Astrocyte of the hippocampus (primary cell): Measurements from ENCODE around the gene PCSK1N.
A peak's percentile ranks its signal among the peaks of the same experiment; 100 is the strongest.
"Not testable (repeated sequence)": the region's sequence is repeated elsewhere in the genome, so short reads cannot be mapped to it uniquely, and the experiment has no call there.

ENCODE experiments used
- DNase-seq: peaks from one replicate; pipeline ENCODE4 v3.0.0; 2011; ENCODE audit warnings: low read depth, low spot score

PCSK1N gene

DNA sequence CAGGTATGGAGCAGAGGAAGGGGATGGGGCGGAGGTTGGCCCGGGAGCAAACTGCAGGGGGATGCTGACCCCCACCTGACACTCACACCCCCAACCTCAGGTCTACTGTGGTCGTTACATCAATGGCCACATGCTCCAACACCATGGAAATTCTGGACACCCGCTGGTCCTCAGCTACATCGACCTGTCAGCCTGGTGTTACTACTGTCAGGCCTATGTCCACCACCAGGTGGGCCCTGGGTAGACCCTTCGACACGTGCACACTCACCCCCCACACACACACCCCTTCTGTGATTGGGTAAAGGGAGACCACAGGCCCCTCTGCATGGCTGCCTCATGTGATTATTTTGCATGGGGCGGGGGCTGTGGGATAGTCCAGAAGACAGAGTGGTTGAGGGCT is 11.3 kb downstream of the PCSK1N start:
- no peak for DNase-seq

DNA sequence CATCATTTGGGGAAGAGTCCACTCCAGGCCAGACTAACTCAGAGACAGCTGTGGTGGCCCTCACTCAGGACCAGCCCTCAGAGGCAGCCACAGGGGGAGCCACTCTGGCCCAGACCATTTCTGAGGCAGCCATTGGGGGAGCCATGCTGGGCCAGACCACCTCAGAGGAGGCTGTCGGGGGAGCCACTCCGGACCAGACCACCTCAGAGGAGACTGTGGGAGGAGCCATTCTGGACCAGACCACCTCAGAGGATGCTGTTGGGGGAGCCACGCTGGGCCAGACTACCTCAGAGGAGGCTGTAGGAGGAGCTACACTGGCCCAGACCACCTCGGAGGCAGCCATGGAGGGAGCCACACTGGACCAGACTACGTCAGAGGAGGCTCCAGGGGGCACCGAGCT is 12.4 kb downstream of the PCSK1N start:
- no peak for DNase-seq

DNA sequence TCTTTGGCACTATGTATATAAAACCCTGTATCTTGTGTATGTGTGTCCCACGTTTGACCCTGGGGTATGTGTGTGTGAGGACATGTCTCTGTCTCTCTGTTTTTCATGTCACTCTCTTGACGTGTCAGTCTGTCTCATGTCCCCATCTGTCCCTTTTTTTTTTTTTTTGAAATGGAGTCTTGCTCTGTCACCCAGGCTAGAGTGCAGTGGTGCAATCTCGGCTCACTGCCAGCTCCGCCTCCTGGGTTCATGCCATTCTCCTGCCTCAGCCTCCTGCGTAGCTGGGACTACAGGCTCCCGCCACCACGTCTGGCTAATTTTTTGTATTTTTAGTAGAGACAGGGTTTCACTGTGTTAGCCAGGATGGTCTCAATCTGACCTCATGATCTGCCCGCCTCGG is 16.0 kb downstream of the PCSK1N start:
- DNase-seq = not testable (repeated sequence)

DNA sequence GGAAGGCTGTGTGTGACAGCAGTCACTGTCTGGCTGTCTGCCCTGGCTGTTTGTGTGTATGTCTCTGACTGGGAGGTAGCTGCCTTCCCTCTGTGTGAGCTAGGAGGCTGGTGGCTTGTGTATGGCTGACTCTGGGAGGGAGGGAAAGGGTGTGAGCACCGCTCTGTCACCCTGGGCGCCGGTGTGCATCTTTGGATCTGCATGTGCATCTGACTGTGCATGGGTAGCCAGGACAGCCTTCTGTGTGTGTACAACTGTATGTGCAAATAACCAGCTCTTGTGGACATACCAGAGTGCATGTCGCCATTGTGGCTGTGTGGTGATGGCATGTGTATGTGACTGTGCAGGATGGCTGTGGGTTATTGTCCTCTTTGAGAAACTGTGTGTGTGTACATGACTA is 16.5 kb downstream of the PCSK1N start:
- DNase-seq = no peak

DNA sequence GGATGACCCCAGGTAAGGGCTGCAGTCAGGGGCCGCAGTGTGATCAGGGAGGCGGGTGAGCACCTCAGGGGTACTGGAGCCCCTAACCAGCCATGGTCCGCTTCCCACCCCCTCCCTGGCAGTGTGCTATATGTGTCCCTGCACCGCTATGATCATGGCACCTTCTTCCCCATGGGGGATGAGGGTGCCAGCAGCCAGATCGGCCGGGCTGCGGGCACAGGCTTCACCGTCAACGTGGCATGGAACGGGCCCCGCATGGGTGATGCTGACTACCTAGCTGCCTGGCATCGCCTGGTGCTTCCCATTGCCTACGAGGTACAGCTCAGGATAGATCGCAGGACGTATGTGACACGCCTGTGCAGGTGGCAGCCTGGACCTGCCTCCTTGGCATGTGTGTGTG is 17.3 kb downstream of the PCSK1N start:
- no peak for DNase-seq

DNA sequence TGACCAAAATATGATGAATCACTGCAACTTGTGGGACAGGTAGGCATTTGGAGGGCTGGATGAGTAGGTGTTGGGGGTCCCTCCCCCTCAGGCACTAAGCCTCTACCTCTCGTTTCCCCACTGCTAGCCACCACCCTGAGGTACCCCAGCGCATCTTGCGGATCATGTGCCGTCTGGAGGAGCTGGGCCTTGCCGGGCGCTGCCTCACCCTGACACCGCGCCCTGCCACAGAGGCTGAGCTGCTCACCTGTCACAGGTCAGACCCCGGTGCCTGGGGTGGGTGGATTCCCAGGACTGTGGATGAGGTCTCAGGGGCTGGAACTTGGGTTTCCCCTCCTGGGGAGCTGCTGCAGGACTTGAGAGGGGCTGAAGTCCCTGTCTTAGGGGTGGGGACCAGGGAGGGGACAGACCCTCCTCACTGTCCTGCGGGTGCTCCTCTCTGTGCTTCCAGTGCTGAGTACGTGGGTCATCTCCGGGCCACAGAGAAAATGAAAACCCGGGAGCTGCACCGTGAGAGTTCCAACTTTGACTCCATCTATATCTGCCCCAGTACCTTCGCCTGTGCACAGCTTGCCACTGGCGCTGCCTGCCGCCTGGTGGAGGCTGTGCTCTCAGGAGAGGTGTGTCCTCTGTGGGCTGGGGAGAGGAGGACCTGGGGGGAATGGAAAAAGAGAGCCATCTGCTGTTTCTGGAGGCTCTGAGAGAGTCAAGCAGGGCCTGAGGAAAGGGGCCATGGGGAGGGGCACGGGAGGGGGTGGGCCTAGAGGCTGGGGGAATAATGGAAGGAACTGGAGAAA is 19.2 kb downstream of the PCSK1N start:
- no peak for DNase-seq

DNA sequence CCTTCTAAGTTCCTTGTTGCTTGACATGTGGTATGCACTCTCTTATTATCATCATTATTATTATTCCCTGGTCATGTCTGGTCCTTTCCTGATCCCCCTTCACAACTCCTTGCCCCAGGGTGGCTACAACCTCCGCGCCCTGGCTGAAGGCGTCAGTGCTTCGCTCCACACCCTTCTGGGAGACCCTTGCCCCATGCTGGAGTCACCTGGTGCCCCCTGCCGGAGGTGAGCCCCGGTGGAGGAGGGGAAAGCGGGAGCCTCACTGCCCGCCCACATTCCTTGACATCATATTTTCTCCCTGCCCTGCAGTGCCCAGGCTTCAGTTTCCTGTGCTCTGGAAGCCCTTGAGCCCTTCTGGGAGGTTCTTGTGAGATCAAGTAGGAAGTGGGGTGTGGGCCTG is 20.1 kb downstream of the PCSK1N start:
- DNase-seq = no peak

DNA sequence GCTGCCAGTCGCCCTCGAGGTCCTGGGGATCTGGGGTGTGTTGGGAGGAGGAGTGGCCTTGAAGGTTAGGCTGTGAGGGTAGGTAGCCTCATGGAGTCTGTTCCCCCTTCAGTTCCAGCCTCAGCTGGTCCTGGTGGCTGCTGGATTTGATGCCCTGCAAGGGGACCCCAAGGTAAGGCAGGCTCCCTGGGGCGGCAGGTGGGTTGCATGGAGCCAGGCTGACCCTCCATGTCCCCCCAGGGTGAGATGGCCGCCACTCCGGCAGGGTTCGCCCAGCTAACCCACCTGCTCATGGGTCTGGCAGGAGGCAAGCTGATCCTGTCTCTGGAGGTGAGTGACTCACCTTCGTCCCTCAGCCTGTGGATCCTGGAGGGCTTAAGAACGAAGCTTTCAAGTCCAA is 20.7 kb downstream of the PCSK1N start:
- no peak for DNase-seq

GRCh38 chrX:48813644-48814043 is 21.8 kb downstream of the PCSK1N start:
- no peak for DNase-seq

- DNase-seq = no peak
Measured at GRCh38 chrX:48806081-48806480, 29.3 kb downstream of the PCSK1N start.

DNA sequence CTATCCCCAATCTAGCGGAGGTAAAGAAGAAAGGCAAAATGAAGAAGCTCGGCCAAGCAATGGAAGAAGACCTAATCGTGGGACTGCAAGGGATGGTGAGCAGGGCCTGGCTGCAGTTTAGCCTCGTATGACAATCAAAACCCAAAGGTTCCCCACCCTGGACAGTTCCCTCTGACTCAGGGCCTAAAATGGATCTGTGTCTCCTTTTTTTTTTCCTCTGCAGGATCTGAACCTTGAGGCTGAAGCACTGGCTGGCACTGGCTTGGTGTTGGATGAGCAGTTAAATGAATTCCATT is 32.6 kb downstream of the PCSK1N start:
- no peak for DNase-seq

- DNase-seq = peak; percentile 89
Measured at GRCh38 chrX:48802089-48802904, 33.1 kb downstream of the PCSK1N start.

DNA sequence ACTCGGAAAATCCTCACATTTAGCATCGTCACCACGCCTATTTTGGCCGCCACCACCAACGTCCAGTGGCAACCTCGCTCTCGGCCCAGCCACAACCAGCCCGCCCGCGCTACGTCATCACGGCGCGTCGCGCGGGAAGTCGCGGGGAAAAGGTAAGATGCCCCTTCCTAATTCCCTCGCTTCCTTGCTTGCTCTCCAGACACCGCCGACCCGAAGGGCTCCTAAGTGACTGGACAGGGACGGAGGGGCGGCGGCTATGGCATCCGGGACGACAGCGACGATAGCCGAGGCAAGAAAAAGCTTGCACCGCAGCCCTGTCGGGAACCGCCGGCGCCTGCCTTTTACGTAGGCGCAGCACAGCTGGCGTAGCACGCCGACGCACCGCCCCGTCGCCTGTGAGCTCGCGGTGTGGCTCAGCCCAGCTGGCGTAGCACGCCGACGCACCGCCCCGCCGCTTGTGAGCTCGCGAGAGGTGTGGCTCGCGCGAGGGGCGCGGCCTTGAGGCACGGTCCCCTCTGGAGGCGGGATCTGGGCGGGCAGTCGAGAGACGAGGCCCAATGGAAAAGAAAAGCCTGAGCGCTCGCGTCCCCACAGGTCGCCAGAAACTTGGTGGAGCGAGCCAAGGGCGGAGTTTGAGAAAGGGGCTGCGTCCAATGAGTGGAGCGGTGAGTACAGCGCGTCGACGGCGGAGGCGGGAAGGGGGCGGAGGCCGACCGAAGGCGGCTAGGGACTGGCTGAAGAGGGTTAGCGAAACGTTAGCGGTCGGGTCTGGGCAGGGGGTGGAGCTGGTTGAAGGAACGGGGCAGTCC is 33.9 kb downstream of the PCSK1N start, which contains the start of gene HDAC6:
HDAC6 (plus strand) TSS at position 788 of the 809 bp plus-strand sequence. CDS start 626 bp downstream, outside the sequence.
- peak; percentile 99 for DNase-seq

GRCh38 chrX:48800574-48801279 is 34.7 kb downstream of the PCSK1N start:
- no peak for DNase-seq

- no peak for DNase-seq
Measured at GRCh38 chrX:48798318-48798717, 37.1 kb downstream of the PCSK1N start.

GRCh38 chrX:48794911-48795515 is 40.4 kb downstream of the PCSK1N start:
- DNase-seq = peak; percentile 77

GRCh38 chrX:48794340-48794910 is 41.0 kb downstream of the PCSK1N start:
- no peak for DNase-seq

DNA sequence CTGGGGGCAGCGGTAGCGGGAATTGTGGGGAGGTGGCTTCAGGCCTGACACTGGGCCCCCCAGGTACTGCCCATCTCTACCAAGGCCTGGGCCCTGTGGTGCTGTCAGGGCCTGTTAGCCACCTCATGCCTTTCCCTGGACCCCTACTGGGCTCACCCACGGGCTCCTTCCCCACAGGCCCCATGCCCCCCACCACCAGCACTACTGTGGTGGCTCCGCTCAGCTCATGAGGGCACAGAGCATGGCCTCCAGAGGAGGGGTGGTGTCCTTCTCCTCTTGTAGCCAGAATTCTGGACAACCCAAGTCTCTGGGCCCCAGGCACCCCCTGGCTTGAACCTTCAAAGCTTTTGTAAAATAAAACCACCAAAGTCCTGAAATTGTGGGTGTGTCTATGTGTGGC is 41.5 kb downstream of the PCSK1N start:
- DNase-seq = no peak

- no peak for DNase-seq
Measured at GRCh38 chrX:48792219-48792618, 43.2 kb downstream of the PCSK1N start.

GRCh38 chrX:48791063-48791820 is 44.2 kb downstream of the PCSK1N start:
- no peak for DNase-seq
